Fibroblast of skin of abdomen (primary cell): ENCODE measurements around the gene SRSF1. TPM values are rescaled to one million over a fixed set of nuclear protein-coding genes. Genes with fewer than 3 reads are reported as not detected.
A peak's percentile ranks its signal among the peaks of the same experiment; 100 is the strongest.
"Not testable (repeated sequence)": the region's sequence is repeated elsewhere in the genome, so short reads cannot be mapped to it uniquely, and the experiment has no call there.

Experiments
- DNase-seq: peaks from one replicate; pipeline ENCODE4 v3.0.0-alpha.2; 2013
- polyA plus RNA-seq, 2 experiments: library from polyadenylated mRNA; unstranded; fragments of 120-200 nt; gene quantifications; one replicate each; pipeline ENCODE4 v1.2.1, GENCODE V29; 2013; ENCODE audit not compliant: insufficient read length in 2 of 2

The SRSF1 gene
- polyA plus RNA-seq (2013, experiment 1 of 2; ENCODE audit: insufficient read length): 230 TPM
- polyA plus RNA-seq (2013, experiment 2 of 2; ENCODE audit: insufficient read length): 220 TPM

DNA sequence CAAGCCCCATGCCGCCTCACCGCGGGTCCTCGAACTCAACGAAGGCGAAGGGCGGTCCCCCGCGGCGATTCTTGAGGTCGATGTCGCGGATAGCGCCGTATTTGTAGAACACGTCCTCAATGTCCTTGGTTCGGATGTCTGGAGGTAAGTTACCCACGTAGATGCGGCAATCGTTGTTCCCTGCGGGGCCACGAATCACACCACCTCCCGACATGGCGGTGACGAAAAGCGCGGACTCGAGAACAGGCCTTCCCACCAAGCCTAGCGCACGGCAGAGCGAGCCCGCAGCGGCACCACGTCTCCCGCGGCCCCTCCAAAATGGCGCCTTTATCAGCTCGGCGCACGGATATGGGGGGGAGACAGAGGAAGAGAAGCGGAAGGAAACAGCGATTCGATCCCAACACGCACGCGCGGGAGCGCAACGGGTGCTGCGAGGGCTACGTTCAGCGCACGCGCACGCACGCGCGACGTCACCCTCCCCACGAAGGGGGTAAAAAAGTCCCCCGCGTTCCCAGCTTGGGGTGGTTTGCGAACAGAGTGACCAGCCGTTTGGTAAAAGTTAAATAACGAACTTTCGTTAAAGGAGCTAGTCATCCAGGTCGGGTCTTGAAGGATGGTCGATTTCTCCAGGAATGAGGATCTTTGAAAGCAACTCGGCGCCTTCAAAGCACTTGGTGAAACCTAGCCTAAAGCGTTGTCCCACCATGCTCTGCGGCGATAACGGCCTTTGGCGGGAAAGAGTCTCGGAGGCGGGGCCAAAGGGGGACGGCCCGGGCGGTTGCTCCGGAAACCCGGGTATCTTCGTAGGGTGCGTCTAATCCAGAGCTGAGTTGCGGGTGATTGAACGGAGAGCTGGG is at the start of gene SRSF1:
TSS of gene SRSF1 (minus strand) at position 323 of the 857 bp plus-strand sequence. CDS start at position 214, 109 bp downstream.
- DNase-seq: peak; percentile 98

DNA sequence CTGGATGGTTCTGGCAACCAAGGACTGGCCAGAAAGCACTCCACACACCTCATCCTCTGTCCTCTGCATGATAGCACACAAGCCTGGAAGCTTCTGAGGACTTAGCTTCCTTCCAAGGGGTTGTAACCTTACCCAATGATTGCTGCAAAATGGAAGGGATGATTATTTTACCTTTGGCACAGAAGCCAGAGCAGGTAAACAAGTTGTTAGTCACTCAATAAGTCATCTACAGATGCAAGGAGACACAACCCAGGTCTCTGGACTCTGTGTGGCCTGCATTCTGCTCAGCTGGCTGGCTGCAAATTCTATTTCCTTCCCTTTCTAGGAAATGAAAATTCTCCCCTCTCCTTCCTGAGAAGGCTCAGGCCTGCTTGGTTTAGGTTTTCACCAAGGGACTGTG is 49.4 kb upstream of the SRSF1 start:
- no peak for DNase-seq

DNA sequence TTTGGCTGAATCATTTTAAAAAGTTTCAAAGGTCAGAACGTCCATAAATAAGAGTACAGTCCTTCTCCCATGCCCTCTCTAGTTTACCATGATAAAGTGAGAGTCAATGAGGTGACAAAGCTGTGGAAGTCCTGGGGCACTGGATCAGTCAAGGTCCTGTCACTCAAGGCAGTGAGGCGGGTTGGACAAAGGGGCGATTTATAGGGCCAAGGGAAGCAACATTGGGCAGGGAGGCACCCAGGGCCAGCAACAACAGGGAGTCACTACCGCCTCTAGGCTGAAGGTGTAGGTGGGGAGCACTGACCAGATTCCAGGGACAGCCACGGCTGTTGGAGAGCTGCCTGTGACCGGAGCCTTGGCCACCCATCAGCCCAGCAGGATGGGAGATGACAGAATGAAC is 47.6 kb upstream of the SRSF1 start:
- DNase-seq: no peak

- no peak for DNase-seq
These were observed 46.1 kb upstream of the SRSF1 start for GRCh38 chr17:58052945-58053715.

DNA sequence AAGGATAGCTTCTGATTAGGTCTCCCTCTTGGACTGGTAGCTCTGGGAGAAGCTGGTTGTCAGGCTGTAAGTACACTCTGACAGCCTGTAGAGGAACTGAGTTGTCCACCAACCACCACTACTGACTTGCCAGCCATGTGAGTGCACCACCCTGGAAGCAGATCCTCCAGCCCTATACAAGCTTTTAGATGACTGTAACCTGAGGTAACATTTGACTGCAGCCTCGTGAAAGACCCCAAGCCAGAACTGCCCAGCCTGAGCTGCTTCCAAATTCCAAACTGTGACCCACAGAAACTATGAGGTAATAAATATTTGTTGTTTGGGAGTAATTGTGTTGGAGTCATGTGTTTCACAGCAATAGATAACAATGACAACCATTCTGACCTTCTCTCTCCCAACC is 45.4 kb upstream of the SRSF1 start:
- no peak for DNase-seq

GRCh38 chr17:58051468-58051867 is 44.4 kb upstream of the SRSF1 start:
- no peak for DNase-seq

GRCh38 chr17:58050966-58051365 is 43.9 kb upstream of the SRSF1 start:
- DNase-seq: no peak

DNA sequence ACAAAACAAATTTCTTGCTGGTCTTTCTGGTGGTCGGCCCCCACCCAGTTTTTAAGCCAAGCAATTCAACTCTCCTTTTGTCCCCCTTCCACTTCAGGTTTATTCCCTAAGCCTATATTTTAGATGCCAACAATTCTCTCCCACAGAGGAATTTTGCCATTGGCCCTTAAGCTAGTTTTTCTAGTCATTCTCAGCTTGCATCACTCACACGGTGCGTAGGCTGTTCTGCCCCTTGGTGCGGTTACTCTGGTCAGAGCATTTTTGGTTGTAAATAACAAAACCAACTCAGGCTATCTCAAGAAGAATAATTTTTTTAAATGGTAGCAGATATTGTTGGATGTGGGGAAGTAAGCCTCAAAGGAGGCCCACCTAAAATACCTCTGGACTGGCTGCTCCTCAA is 42.5 kb upstream of the SRSF1 start:
- DNase-seq: no peak

DNA sequence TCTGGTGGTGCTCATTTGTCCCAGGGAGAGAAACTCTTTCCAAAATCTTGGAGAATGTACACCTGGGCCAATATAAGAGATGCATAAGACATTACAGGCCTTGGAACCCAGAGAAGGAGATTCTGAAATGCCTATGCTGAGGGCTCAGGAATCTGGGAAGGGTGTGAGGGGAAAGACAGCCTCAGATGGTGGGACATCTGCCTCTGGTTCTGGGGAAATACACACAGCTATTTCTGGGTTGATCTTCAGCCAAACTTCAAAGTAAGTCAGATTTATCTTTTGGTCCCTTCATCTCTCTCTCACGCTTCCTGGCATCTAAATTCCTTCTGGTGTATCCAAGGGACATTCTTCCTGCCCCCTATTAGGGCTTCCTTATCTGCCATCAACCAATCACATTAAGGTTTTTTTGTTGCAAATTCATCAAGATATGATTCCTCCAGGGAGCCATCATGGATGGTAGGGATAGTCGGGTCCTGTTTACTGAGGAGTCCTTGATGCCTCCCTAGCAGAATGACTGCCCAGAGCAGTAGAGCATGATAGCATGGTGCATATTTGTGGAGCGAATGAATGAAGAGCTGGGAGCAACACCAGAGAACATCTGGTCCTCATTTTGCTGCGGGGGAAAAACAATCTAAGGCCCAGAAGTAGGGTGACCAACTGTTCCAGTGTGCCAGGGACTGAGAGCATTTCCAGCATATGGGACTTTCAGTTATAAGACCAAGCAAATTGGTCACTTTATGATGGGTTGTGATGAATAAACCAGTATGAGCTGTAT is 40.5 kb upstream of the SRSF1 start:
- no peak for DNase-seq

- peak; percentile 23 for DNase-seq
These were observed 39.4 kb upstream of the SRSF1 start for GRCh38 chr17:58046239-58047094.

DNA sequence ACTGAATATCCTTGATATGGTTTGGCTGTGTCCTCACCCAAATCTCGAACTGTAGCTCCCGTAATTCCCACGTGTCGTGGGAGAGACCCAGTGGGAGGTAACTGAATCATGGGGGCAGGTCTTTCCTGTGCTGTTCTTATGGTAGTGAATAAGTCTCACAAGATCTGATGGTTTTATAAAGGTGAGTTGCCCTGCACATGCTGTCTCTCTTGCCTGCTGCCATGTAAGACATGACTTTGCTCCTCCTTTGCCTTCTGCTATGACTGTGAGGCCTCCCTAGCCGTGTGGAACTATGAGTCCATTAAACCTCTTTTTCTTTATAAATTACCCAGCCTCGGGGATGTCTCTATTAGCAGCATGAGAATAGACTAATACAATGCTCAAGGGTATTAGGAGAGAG is 37.2 kb upstream of the SRSF1 start:
- DNase-seq: not testable (repeated sequence)

DNA sequence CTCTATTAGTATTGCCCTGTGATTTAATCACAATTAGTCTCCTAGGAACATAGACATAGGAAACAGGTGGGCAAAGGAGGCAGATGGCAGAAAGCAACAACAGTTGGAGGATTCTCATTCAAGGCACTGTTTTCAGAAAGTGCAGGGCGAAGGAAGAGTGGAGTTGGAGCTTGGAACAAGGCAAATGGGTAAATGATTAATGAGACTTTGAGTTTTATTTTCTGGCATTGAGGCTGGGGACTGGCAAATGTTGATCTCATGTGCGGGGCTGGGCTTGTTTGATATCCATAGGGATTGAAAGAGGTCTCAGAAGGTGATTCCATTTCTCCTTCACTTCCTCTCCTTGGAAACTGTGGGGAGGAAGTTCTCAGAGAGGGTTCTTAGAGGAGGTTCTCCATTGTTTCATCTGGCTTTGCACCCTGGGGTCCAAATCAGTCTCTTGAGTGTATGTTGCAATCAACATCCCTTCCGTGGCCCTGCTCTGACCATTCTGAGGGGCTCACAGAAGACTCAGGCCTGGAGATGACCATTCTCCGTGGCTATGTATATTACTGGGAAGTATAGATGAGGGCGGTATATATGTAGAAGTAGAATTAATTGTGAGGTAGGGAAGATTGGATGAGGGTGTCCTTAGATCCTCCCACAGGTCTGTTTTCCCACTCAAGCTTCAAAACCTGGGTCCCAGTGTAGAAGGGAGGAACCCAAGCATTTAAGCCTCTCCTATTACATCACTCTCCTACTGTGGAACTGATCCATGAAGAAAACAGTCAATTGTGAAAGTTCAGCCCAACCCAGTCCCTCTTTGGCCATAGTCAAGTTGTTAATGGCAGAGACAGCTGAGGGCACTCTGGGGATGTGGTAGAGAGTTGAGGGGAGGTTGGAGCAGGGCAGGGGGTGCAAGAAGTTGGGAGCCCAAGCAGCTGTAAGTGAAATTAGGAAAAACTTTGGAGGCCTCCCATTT is 36.5 kb upstream of the SRSF1 start:
- DNase-seq: no peak

DNA sequence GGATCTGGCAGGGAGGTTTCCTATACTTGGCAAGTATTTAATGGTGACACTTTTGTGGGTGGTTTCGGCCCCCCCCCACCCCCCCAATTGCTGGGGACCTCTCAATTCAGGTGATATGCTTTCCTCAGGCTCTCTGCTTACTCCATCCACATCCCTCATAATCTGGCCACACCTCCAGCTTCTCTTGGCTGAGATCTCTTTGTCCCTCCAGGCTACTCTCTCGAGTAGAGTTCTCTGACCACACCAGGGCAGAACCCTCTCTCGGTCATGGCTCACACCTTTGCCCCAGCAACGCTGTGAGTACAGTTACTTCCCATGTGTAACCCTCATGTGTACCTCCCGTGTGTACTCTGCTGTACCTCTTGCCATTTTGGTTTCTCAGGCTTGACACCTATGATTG is 34.1 kb upstream of the SRSF1 start:
- no peak for DNase-seq

- no peak for DNase-seq
These were observed 33.3 kb upstream of the SRSF1 start for GRCh38 chr17:58040386-58040785.

DNA sequence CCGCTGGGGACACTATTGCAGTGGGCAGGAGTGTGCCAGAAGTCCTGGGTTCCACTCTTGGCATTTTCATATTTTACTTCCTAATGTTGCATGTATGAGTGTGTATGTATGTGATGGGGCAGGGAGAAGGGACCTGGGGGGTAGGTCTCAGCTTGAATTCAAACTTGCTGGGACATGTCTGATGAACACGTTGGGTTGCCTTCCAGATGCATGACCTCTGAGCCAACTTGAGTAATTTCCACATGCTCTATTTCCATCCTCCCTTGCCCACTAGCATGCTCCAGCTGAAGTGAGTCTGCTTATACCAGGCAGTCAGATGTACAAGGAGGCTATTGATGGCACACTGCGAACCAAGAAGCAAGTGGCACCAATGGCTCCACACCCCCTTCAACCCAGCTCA is 32.9 kb upstream of the SRSF1 start:
- no peak for DNase-seq

DNA sequence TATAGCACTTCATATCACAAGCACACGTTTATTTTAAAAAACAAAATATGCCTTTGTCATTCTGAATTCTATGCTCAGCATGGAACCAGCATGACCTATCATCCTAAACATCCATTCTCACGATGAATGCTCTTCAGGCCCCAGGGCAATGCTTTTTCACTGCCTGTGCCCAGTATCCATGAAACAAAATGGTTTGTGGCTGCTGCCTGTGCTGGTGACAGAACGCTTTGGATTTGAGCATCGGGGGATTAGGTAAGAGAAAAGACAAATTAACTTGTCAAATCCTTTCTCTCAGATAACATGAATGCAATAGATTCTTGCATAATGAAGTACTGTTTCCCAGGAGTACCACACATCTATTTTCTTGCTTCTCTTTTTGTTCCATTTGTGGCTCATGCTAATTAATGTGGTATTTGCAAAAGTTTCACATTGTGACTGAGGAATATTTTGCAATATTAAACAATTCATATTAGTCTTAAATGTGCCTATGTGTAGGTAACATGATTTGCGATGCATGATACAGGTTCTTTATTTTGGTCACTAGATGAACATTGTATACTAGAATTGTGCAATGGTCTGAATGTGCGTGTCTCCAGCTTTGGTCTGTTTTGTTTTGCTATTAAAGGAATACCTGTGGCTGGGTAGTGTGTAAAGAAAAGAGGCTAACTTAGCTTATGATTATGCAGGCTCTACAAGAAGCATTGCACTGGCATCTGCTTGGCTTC is 25.8 kb upstream of the SRSF1 start:
- DNase-seq: no peak

GRCh38 chr17:58028578-58028977 is 21.5 kb upstream of the SRSF1 start:
- DNase-seq: no peak

GRCh38 chr17:58020401-58020800 is 13.4 kb upstream of the SRSF1 start:
- DNase-seq: no peak

GRCh38 chr17:58019521-58019920 is 12.5 kb upstream of the SRSF1 start:
- no peak for DNase-seq

DNA sequence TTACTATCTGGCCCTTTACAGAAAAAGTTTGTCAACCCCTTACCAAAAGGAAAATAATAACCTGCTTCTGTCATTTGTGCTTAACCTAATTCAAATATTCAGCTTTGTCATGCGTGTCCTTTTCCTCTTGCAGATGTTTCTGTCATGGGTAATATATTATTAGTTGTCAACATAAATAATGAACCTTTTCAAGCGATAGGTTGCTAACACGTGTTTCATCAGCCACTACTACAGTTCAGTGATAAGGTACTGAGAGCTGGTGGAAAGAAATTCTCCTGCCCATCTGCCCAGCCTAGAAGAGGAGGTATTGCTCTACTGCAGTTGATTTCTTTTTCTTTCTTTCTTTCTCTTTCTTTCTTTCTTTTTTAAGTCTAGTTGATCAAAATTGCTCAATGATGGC is 12.0 kb upstream of the SRSF1 start:
- DNase-seq: no peak
